Measurements from ENCODE around the gene CASP12.
A peak's percentile ranks its signal among the peaks of the same experiment; 100 is the strongest.

Gene CASP12

GRCh38 chr11:104883342-104883741 is 14.9 kb downstream of the CASP12 start:
- no peak for DNase-seq

GRCh38 chr11:104881117-104881794 is 17.0 kb downstream of the CASP12 start:
- DNase-seq: no peak

GRCh38 chr11:104879514-104880190 is 18.6 kb downstream of the CASP12 start:
- no peak for DNase-seq

GRCh38 chr11:104876861-104877431 is 21.3 kb downstream of the CASP12 start:
- no peak for DNase-seq

GRCh38 chr11:104876324-104876723 is 21.9 kb downstream of the CASP12 start:
- DNase-seq: no peak

- DNase-seq: peak; percentile 22
These were observed 25.0 kb downstream of the CASP12 start for GRCh38 chr11:104873252-104873651.

- DNase-seq: no peak
These were observed 25.9 kb downstream of the CASP12 start for GRCh38 chr11:104872393-104872792.

- DNase-seq: no peak
These were observed 27.4 kb downstream of the CASP12 start for GRCh38 chr11:104870910-104871309.

- no peak for DNase-seq
These were observed 31.4 kb downstream of the CASP12 start for GRCh38 chr11:104866815-104867214.

GRCh38 chr11:104858882-104859775 is 39.1 kb downstream of the CASP12 start:
- DNase-seq: no peak

GRCh38 chr11:104856607-104857006 is 41.7 kb downstream of the CASP12 start:
- no peak for DNase-seq

- DNase-seq: no peak
These were observed 42.3 kb downstream of the CASP12 start for GRCh38 chr11:104855965-104856364.

- no peak for DNase-seq
These were observed 45.0 kb downstream of the CASP12 start for GRCh38 chr11:104853276-104853675.

GRCh38 chr11:104852811-104853210 is 45.4 kb downstream of the CASP12 start:
- DNase-seq: no peak

GRCh38 chr11:104846216-104846615 is 52.0 kb downstream of the CASP12 start:
- no peak for DNase-seq

GRCh38 chr11:104844451-104844850 is 53.8 kb downstream of the CASP12 start:
- no peak for DNase-seq

- no peak for DNase-seq
These were observed 55.0 kb downstream of the CASP12 start for GRCh38 chr11:104843150-104843836.

- no peak for DNase-seq
These were observed 56.2 kb downstream of the CASP12 start for GRCh38 chr11:104841973-104842525.

GRCh38 chr11:104841185-104841584 is 57.1 kb downstream of the CASP12 start:
- DNase-seq: no peak

GRCh38 chr11:104837969-104838639 is 60.2 kb downstream of the CASP12 start:
- no peak for DNase-seq

GRCh38 chr11:104836691-104837090 is 61.6 kb downstream of the CASP12 start:
- DNase-seq: no peak

Data from stimulated activated CD4-positive, alpha-beta T cell treated with anti-CD3 and anti-CD28 coated beads, Interleukin-1b, Interleukin-23, amount 100 ng/mL, for 48 hours (primary cell).